GM19035 (cell line): Measurements from ENCODE around the gene TULP4.
"Not testable (repeated sequence)": the region's sequence is repeated elsewhere in the genome, so short reads cannot be mapped to it uniquely, and the experiment has no call there.

ENCODE experiments used
- ATAC-seq: cut with Tn5 transposase; IDR thresholded peaks from one replicate; pipeline ENCODE4 v1.9.1; 2021; ENCODE audit not compliant: unreplicated experiment

TULP4 gene

GRCh38 chr6:158387036-158387435 is 74.8 kb downstream of the TULP4 start:
- no peak for ATAC-seq

GRCh38 chr6:158387578-158387977 is 75.3 kb downstream of the TULP4 start:
- no peak for ATAC-seq

GRCh38 chr6:158388727-158389126 is 76.5 kb downstream of the TULP4 start:
- no peak for ATAC-seq

- ATAC-seq: no peak
Measured at GRCh38 chr6:158389193-158389919, 77.1 kb downstream of the TULP4 start.

- ATAC-seq: no peak
Measured at GRCh38 chr6:158391276-158391675, 79.0 kb downstream of the TULP4 start.

- not testable (repeated sequence) for ATAC-seq
Measured at GRCh38 chr6:158391977-158392376, 79.7 kb downstream of the TULP4 start.

GRCh38 chr6:158396136-158396535 is 83.9 kb downstream of the TULP4 start:
- ATAC-seq: no peak

- ATAC-seq: no peak
Measured at GRCh38 chr6:158397578-158397977, 85.3 kb downstream of the TULP4 start.

- no peak for ATAC-seq
Measured at GRCh38 chr6:158398252-158399024, 86.2 kb downstream of the TULP4 start.

- no peak for ATAC-seq
Measured at GRCh38 chr6:158399040-158399700, 86.9 kb downstream of the TULP4 start.

GRCh38 chr6:158402184-158402583 is 89.9 kb downstream of the TULP4 start:
- no peak for ATAC-seq

- ATAC-seq: not testable (repeated sequence)
Measured at GRCh38 chr6:158405321-158405831, 93.1 kb downstream of the TULP4 start.

GRCh38 chr6:158405933-158406332 is 93.7 kb downstream of the TULP4 start:
- ATAC-seq: no peak

- ATAC-seq: no peak
Measured at GRCh38 chr6:158406736-158407135, 94.5 kb downstream of the TULP4 start.

GRCh38 chr6:158408013-158408412 is 95.7 kb downstream of the TULP4 start:
- ATAC-seq: no peak

GRCh38 chr6:158408552-158409130 is 96.4 kb downstream of the TULP4 start:
- ATAC-seq: no peak

GRCh38 chr6:158409451-158409850 is 97.2 kb downstream of the TULP4 start:
- no peak for ATAC-seq

GRCh38 chr6:158410784-158411183 is 98.5 kb downstream of the TULP4 start:
- ATAC-seq: no peak

- ATAC-seq: no peak
Measured at GRCh38 chr6:158411998-158412397, 99.7 kb downstream of the TULP4 start.

- no peak for ATAC-seq
Measured at GRCh38 chr6:158413028-158413427, 100.8 kb downstream of the TULP4 start.
